Adrenal gland (tissue), 5 donors: ENCODE results near the gene PARD3B.

ENCODE experiments used
- POLR2A ChIP-seq, 2 donors: fragments of 450-650 bp; IDR thresholded peaks; one replicate each; pipeline ENCODE4 v1.6.1; 2017; ENCODE audit warnings: antibody characterized with exemption in 2 of 2, mild to moderate bottlenecking in 2 of 2, moderate library complexity in 1 of 2
- TF ChIP-seq, protein P1 (sequence below), 6 experiments: fragments of 450-650 bp in 4 of 6; fragments of 200-600 bp in 2 of 6; sonication (generic) in 1 of 6; IDR thresholded peaks; 1 replicate in 5 of 6; 2 replicates in 1 of 6; pipeline versions ENCODE4 v1.5.1 to v1.8.0; 2016 to 2021; ENCODE audit warnings: antibody characterized with exemption in 6 of 6, mild to moderate bottlenecking in 2 of 6, moderate library complexity in 1 of 6
- donor health status: DM: no; HTN: no; CAD: no.

DNA sequence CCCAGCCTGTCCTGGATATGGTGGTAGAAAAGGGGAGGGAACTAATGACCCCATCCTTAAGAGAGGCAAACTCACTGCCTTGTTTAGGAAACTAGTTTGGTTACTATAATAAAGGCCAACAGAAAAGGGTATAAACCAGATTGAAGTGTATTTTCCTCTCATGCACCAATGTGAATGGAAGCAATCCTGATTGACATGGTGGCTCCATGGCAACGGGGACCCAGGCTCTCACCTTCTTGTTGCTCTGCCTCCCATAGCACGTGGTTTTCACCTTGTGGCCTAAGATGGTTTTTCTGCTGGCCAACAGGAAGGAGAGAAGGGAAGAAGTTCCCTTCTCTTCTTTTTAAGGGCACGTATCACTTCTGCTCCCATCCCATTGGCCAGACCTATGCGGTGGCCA, 1069.7 kb downstream of the PARD3B start:
- TF ChIP-seq, protein P1, sequence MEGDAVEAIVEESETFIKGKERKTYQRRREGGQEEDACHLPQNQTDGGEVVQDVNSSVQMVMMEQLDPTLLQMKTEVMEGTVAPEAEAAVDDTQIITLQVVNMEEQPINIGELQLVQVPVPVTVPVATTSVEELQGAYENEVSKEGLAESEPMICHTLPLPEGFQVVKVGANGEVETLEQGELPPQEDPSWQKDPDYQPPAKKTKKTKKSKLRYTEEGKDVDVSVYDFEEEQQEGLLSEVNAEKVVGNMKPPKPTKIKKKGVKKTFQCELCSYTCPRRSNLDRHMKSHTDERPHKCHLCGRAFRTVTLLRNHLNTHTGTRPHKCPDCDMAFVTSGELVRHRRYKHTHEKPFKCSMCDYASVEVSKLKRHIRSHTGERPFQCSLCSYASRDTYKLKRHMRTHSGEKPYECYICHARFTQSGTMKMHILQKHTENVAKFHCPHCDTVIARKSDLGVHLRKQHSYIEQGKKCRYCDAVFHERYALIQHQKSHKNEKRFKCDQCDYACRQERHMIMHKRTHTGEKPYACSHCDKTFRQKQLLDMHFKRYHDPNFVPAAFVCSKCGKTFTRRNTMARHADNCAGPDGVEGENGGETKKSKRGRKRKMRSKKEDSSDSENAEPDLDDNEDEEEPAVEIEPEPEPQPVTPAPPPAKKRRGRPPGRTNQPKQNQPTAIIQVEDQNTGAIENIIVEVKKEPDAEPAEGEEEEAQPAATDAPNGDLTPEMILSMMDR (IDR thresholded peaks at IDR 0.05): no peak
- no peak for TF ChIP-seq POLR2A (IDR thresholded peaks at IDR 0.05)
